ENCODE data around the gene ANKRD55.

DNA sequence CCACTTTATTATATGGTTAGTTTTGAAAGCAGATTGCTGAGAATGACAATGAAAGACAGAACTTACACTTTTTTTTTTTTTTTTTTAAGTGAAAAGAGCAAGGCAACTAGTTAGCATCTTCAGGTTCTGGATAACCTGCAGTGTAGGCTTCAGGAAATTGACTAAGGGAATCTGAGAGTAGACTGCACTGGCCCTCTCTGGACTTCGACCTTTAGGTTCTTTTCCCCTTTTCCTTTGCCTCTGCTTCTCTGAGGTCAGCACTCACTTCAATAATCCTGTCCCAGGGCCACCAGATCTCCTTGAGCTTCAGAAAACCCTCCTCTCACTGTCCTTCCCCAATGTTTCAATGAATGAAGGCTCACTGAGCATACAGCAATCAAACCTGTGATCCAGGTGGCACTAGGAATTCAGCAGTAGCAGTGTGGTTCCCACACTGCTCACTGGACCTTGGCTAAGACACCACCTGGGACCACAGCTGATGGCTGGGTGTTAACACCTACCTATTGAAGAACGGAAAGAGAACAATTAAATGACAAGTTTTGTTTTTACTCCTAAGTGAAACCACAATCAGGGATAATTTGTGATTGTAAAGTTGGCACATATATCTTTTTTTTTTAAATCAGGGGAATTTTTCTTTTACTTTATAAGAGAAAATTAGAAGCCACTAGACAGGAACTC is 152.6 kb downstream of the ANKRD55 start:
- TF ChIP-seq, protein P1, sequence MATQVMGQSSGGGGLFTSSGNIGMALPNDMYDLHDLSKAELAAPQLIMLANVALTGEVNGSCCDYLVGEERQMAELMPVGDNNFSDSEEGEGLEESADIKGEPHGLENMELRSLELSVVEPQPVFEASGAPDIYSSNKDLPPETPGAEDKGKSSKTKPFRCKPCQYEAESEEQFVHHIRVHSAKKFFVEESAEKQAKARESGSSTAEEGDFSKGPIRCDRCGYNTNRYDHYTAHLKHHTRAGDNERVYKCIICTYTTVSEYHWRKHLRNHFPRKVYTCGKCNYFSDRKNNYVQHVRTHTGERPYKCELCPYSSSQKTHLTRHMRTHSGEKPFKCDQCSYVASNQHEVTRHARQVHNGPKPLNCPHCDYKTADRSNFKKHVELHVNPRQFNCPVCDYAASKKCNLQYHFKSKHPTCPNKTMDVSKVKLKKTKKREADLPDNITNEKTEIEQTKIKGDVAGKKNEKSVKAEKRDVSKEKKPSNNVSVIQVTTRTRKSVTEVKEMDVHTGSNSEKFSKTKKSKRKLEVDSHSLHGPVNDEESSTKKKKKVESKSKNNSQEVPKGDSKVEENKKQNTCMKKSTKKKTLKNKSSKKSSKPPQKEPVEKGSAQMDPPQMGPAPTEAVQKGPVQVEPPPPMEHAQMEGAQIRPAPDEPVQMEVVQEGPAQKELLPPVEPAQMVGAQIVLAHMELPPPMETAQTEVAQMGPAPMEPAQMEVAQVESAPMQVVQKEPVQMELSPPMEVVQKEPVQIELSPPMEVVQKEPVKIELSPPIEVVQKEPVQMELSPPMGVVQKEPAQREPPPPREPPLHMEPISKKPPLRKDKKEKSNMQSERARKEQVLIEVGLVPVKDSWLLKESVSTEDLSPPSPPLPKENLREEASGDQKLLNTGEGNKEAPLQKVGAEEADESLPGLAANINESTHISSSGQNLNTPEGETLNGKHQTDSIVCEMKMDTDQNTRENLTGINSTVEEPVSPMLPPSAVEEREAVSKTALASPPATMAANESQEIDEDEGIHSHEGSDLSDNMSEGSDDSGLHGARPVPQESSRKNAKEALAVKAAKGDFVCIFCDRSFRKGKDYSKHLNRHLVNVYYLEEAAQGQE (IDR thresholded peaks at IDR 0.05; ENCODE audit: low read depth, low read length) = no peak
- TF ChIP-seq, protein P2, sequence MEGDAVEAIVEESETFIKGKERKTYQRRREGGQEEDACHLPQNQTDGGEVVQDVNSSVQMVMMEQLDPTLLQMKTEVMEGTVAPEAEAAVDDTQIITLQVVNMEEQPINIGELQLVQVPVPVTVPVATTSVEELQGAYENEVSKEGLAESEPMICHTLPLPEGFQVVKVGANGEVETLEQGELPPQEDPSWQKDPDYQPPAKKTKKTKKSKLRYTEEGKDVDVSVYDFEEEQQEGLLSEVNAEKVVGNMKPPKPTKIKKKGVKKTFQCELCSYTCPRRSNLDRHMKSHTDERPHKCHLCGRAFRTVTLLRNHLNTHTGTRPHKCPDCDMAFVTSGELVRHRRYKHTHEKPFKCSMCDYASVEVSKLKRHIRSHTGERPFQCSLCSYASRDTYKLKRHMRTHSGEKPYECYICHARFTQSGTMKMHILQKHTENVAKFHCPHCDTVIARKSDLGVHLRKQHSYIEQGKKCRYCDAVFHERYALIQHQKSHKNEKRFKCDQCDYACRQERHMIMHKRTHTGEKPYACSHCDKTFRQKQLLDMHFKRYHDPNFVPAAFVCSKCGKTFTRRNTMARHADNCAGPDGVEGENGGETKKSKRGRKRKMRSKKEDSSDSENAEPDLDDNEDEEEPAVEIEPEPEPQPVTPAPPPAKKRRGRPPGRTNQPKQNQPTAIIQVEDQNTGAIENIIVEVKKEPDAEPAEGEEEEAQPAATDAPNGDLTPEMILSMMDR (IDR thresholded peaks at IDR 0.05) = no peak
- TF ChIP-seq, protein P3, sequence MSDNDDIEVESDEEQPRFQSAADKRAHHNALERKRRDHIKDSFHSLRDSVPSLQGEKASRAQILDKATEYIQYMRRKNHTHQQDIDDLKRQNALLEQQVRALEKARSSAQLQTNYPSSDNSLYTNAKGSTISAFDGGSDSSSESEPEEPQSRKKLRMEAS (IDR thresholded peaks at IDR 0.05; ENCODE audit: low read depth) = no peak
